EH (cell line): Measurements from ENCODE around the gene RMI2.
"Not testable (repeated sequence)": the region's sequence is repeated elsewhere in the genome, so short reads cannot be mapped to it uniquely, and the experiment has no call there.

Source experiments
- DNase-seq: peaks from one replicate; pipeline ENCODE4 v3.0.0-alpha.2; 2015; ENCODE audit warnings: low read depth

Gene RMI2

DNA sequence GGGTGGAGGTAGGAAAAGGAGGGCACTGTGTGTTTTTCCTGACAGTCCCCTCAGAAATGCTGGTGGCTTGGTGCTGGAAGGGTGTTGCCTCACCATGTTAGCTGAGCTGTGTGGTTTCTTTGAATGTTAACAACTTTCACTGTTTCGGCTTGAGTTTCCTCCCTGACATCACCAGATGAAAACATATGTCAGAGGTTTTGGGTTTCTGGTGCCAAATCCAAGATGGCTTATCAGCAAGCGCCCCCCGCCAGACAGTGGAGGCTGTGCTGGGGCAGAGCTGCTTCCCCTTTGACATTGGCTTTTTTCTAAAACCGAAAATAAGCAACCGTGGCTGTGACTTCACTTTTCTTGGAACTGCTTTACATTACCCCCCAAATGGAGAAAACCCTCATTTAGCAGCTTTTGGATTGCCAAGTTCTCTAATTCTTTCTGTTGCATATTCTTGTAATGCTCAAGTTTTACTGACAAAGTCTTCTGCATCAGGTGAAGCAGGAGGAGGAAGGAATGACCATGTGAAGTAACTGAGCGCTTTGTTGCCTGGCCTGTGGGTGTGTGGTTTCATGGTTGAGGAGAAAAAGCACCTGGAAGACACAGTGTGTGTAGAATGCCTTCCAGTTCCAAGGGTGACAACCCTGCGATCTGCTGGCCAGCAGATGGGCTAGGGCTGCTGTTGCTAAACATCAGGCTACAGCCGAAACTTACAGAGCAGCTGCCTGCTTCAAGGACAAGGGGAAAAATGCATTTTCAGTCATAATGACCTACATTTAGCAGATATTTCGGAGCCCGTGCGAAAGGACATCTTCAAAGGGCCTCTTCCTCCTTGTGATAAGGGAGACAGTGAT is 9.7 kb downstream of the RMI2 start:
- peak; percentile 26 for DNase-seq

DNA sequence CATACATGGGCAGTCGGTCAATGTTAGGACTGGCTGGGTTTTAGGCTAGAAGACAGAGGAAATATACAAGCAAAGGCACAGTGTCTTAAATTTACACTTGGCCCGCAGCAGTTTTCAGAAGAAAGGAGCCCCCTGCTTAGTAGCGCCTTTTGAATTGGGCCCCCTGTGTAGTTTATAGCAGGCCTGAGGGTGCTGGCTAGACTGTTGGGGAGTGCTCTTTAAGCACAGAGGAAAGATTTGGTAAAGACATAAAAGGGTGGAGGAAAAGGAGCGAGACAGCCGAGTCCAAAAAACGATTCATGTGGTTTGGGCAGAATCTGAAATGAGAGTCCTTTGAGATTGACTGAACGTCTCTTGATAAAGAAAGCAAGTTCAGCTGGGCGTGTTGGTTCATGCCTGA is 10.6 kb downstream of the RMI2 start:
- DNase-seq: no peak

DNA sequence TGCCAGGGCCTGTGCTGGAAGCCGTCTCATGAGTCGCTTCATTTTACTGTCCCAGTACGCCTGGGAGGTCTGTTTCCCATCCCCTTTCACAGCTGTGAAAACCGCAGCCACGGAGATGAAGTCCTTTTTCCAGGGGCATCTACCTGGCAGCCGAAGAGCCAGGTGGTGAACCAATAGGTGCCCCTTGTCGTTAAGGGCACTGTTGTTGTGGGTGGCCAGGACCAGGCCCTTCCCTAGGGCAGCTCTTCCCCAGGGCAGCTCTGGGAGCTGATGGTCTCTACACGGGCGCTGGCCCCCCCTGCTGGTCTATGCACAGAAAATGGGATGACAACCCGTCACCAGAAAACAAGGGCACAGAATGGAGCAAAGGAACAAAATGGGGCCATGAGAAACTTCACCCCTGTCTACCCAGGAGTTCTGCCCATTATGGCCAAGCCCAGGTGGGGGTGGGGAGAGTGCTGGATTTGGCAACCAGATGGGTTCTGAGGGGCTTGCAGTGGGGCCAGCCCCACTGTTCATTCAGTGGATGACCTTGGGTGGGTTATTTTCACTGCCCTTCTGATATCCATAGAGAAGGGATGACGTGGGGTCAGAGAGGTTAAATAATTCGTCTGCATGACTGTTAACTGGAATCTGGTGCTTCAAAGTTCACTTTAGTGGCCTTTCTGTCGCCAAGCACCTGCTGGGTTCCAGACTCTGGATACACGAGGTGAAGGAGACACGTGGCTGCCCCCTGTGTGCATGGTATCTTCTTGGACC is 11.5 kb downstream of the RMI2 start:
- peak; percentile 73 for DNase-seq

DNA sequence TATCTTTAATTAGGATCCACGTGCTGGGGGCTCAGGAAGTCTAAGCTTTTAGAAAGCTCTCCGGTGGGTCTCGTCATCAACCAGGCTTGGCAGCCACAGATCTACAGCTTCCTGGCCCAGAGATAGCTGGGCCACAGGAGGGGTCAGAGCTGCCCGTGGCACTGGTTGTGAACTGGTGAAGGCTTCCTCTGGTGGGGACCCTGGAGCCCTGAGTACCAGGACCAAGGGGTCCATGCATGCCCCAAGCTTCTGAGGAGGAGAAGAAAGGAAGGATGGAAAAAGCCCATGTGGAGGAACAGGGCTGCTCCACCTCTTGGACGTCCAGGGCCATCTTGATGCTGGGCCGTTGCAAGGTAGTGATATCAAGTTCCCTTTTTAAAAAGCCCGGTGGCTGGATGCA is 13.3 kb downstream of the RMI2 start:
- no peak for DNase-seq

DNA sequence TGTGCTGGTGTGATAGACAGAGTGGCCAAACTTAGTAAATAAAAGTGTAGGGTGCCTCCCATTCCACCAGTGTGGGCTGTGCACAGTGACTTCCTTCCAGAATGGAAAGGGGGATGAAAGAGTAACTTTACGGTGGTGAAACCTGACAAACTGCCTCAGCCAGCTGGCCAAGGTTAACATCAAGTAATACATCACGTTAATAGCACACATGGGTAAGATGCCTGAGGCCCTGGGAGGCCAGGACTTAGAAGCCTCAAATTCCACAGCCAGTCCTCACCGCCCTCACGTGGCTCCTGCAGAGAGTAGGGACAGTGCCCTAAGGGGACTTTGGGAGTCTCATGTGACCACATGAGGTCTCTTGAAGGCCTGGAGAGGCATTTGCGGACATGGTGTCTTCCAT is 14.1 kb downstream of the RMI2 start:
- peak; percentile 95 for DNase-seq

DNA sequence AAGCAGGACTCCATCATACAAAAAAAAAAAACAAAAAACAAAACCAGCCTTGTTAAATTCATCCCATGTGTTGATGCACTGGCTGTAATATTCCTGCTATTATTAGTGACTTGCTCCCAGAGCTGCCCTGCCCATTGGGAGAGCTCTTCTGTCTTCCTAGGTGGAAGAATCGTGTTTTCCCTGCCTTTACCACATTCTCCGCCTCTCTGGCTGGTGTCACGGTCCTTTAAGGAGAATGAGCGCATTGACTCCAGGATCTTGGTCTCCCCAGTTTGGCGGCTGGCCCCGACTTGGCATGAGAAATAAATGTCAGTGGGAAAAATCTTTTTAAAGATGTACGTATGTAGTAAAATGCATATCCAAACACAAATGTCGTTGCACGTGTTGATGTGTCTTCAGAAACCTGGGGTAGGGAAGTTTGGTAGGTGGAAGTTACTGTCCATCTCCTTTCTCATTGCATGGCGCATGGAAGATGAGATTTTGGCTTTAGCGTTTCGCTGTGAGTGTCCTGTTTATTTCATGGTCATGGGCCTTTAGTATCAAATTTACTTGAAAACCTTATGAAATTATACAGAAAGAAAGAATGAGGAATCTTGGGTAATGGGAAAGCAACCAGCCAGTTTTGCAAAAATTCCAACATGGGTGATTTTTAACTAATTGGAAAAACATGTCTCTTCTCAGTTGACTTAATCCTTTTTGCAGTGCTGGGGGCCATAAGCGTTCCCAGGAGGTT is 15.5 kb downstream of the RMI2 start:
- DNase-seq: peak; percentile 57

DNA sequence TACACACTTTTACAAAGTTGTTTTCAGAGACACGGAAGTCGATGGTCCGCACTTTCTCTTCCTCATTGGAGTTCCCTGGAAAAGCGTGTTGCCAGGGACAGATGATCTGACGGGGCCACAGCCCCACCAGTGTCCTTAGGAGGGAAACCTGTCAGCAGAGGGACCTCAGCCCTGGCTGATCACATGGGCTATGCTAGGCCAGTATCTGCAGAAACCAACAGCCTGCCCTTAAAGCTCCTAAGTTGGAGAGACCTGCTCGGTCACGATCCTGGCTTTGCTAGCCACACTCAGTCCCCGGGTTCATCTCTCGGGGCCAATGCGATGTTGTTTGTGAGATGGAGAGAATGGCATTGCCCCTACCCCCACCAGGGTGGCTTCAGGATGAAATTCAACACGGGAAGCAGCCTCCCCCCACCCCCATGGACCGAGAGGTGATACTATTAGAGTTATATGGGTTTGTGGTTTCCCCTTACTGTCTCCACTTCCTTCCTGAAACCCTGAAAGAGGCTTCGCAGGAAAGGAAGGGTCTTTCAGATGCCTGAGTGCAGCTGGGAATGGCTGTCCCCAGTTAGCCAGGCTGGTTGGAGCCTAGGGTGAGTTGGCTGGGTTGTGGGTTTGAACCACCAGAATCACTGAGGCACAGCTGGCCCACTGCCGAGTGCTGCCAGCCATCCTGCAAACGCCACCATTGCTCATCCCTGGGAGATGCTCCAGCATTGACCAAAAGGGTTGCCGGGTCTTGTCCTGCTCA is 16.6 kb downstream of the RMI2 start:
- DNase-seq: peak; percentile 50

DNA sequence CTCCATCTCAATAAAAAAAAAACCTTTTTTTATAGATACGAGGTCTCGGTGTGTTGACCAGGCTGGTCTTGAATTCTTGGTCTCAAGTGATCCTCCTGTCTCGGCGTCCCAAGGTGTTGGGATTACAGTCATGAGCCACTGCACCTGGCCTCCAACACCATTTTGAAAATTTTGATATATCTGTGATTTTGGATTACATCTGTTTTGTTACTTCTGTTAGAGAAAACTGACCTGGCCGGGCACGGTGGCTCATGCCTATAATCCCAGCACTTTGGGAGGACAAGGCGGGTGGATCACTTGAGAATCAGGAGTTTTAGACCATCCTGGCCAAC is 18.6 kb downstream of the RMI2 start:
- DNase-seq: no peak

DNA sequence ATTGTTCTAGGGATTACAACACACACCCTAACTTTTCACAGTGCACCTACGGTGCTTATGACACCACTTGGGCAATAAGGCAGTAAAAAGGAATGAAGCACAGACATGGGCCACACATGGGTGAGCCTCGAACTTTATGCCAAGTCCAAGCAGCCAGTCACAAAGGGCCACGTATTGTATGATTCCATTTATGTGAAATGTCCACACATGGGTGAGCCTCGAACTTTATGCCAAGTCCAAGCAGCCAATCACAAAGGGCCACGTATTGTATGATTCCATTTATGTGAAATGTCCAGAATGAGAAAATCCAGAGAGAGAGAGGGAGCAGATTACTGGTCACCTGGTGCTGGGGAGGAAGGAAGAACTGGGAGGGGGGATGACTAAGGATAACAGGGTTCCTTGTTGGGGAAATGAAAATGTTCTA is 22.2 kb downstream of the RMI2 start:
- no peak for DNase-seq

DNA sequence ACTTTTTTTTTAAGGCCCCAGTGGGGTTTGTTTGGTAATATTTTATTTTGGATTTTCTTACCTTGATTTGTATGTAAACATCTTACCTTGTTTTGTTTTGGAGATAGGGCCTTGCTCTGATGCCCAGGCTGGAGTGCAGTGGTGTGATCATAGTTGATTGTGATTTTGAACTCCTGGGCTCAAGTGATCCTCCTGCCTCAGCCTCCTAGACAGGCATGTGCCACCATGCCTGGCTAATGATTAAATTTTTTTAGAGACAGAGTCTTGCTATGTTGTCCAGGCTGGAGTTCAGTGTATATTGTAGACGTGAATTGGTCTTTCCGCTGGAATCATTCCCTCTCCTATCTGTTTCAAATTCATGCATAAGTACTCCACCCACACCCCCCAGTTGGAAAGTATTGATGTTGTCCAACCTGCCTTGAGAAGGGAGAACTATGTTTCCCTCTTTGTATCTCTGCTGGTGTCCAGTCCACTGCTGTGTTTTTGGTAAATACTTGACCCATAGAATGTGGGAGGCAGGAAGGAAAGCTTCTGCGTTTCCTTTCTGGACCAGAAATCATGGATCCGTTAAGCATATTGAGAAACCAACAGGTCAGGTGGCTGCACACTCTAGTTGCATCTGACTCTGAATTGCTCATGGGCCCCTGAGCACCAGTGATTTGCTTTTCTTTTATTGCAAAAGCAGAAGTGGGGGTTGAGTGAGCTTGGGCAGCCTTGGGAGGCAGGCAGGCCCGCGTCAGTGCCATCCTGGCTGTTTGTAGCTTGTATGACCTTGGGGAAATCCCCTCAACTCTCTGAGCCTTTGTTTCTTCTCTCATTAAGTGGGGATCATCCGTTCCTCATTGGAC is 25.0 kb downstream of the RMI2 start:
- DNase-seq: no peak

DNA sequence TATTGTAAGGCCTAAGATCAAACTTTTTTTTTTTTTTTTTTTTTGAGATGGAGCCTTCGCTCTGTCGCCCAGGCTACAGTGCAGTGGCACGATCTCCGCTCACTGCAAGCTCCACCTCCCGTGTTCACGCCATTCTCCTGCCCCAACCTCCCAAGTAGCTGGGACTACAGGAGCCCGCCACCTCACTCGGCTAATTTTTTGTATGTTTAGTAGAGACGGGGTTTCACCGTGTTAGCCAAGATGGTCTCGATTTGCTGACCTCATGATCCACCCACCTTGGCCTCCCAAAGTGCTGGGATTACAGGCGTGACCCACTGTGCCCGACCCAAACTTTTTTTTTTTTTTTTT is 25.6 kb downstream of the RMI2 start:
- DNase-seq: not testable (repeated sequence)

DNA sequence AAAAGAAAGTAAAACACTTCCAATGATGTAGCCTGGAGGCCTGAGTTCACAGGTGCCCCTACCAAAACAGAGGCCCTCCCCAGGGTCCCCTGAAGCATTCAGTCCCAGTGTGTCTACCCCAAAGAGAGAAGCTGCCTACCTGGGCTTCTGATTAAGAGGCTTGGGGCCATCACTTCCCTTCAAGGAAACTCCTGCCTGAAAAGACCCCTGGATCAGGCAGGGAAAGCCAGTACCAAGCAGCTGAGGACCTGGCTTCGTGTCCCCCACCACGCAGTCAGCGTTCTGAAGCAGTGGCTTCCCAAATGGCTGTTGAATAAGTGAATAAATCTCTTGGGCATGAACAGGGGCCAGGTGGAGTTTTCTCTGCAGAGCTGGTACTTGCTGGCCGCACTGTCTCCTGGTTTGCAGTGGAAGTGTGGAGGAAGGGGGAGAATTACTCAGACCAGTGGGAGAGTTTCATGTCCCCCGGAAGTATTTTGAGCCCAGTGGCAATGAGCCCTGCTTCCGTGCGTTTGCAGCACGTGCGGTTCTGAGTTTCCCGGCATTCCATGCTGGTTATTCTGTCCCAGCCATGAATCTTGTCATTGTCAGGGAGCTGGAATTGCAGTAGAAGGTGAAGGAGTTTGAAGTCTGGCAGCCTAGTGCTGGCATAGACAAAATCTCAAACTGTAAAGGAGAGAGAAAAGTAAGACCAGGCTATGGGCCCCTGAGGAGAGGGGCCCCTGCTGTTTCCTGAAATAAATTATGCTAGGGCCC is 27.0 kb downstream of the RMI2 start:
- DNase-seq: no peak

DNA sequence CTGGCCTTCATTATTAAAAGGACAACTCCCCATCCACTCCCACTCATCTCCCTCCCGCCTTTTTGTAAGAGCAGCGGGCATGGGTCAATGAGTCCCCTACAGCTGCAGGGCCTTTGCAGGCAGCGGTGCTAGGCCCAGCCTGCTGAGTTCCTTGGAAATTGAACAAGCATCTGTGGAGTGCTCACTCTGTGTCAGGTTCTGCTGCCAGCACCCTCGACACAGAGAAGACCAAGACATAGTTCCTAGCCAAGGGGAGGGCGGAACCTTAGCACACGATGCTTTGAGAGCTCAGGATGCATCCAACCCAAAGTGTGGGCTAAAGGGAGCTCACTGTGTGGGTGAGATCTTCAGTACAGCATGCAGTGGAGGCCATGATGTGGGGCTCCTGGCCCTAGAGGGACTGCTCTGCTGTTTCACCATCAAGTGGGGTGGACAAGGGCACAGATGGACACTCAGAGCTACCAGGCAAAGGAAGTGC is 27.6 kb downstream of the RMI2 start:
- DNase-seq: no peak

DNA sequence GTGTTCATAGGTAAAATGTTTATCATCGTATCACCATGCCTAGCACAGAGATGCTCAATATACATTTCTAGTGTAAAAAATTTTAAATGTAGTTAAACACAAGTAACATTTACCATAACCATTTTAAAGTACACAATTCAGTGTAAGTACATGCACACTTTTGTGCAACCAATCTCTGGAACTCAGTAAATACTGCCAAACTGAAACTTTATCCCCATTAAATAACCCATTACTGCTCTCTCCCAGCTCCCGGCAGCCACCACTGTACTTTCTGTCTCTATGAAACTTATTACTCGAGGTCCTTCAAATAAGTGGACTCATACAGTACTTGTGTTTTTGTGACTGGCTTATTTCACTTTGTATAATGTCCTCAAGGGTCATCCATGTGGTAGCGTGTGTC is 29.0 kb downstream of the RMI2 start:
- no peak for DNase-seq

DNA sequence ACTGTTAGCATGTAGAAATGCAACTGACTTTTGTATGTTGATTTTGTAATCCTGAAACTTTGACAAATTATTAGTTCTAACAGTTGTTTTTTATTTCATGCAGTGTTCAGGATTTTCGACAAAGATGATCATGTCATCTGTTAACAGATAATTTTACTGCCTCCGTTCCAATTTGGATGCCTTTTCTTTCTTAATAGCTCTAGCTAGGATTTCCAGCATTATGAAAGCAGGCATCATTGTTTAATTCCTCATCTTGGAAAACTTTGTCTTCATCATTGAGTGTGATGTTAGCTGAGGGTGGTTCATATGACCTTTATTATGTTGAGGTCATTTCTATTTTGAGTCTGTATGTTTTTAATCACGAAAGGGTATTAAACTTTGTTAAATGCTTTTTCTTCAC is 31.9 kb downstream of the RMI2 start:
- DNase-seq: no peak

DNA sequence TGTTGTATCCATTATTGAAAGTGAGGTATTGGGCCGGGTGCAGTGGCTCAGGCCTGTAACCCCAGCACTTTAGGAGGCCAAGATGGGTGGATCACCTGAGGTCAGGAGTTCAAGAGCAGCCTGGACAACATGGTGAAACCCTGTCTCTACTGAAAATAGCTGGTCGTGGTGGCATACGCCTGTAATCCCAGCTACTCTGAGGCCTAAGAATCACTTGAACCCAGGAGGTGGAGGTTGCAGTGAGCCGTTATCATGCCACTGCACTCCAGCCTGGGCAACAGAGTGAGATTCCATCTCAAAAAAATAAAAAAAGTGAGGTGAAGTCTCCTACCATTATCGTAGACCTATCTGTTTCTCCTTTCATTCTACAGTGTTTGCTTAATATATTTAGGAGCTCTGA is 33.7 kb downstream of the RMI2 start:
- DNase-seq: not testable (repeated sequence)

DNA sequence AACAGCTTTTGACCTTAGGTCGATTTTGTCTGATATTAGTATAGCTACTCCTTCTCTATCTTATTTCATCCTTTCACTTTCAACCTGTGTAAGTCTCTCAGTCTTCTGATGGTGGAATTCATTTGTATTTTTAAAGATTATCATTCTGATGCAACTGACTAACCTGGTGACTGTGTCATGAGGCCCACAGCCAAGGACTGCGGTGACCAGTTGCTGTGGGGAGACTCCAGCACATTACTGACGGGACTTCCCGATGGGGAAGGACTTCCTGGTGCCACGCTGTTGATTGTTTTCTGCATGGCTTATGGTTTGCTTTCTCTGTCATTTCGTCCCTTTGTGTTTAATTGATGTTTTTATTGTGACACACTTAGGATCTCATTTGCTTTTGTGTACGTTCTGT is 34.2 kb downstream of the RMI2 start:
- DNase-seq: no peak

DNA sequence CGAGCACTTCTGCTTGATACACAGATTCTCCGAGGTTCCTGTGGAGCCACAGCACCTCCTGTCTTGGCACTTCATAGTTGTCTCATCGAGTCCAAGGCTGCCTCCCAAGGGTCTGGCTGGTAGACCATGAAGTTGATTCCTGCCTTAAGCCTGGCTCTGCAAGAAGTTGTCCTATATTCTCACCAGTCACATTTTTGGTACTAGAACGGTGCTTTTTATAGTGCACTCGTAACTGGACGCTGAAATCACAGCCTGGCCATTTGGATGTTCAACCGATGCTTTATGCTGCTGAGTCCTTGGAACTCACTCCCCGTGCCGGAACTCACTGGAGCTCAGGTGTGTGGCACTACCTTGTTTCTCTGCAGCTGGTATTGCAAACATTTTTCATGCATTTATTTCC is 35.6 kb downstream of the RMI2 start:
- no peak for DNase-seq

DNA sequence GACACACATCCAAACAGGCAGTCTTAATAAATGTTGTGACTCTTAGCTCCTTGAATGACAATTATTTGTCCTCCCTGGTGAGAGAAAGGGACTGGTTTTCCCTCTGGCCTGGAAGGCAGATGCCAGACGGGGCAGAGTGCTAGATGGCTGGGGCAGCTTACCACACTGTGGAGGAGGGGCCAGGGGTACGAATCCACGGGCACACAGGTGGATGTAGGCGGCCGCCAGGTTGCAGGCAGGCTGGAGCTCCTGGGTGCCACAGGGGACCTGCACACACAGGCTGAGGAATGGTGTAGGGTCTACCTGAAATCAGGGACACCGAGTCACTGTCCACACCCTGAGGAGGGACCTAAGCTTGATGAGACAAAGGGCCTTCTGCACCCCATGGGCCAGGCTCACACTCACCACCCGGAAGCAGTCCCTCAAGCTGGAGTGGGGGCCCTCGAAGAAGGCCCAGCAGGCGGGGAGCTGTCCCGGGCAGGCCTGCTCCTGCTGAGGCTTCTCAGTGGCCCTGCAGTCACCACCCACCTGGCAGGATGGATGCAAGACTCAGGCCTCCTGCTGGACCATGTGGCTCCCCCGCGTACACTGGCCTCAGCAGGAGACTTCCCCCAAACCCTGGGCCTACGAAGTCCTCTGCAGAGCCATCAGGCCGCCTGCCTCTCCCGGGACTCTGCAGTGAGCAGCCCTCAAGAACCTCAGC is 38.4 kb downstream of the RMI2 start:
- no peak for DNase-seq
